Activated T-helper 1 cell treated with anti-CD3 and anti-CD28 coated beads, Interleukin-2, amount 50 U/mL, for 16 hours (primary cell): ENCODE results near the gene APOL2.
"Not testable (repeated sequence)": the region's sequence is repeated elsewhere in the genome, so short reads cannot be mapped to it uniquely, and the experiment has no call there.

Experiments used
- DNase-seq, 2 donors: peaks; one replicate each; pipeline ENCODE4 v3.0.0-alpha.2; 2020; ENCODE audit warnings: low read depth in 1 of 2, low spot score in 1 of 2

Gene APOL2

DNA sequence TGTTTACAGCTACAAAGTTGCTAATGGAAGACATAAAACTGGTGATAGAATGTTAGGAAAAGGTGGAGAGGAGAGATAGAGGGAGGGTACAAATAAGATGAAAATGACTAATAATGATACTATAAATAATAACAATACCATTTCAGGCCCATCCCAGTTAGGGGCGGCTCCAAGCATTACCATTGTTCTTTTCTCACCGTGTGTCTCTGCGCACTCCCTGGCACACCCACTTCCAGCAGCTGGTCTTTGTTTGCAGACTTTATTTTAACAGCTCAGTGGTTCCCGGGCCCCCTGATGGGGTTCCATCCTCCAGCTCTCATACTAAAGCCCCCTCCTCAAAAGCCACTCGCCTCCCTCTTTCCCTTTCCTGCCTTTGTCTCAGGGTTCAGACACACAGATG, 38.3 kb downstream of the APOL2 start:
- not testable (repeated sequence) for DNase-seq

DNA sequence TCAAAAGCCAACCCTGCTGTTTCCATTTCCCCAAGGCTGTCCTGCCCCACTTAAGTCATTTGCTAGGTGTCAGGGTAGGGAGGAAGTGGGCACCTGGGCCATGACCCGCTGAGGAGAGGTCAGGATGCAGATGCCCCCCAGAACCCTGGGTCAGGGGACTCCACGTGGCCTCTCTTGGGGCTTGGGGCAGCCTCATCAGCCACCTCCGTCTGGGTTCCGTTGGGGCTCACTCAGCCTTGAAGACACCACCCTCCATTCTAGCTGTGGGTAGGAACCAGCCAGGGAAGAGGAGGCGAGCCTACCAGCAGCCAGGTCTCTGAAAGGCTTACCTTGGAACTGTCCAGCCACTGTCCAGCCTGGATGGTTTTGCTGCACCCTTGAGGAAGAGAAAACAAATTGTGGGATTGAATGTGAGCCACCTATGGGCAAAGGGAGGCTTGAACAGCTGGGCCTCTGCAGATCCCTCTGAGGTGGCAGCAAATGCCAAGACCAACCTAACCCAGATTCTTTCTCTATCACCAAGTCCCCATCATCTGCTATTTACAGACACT, 40.3 kb downstream of the APOL2 start:
- no peak for DNase-seq

DNA sequence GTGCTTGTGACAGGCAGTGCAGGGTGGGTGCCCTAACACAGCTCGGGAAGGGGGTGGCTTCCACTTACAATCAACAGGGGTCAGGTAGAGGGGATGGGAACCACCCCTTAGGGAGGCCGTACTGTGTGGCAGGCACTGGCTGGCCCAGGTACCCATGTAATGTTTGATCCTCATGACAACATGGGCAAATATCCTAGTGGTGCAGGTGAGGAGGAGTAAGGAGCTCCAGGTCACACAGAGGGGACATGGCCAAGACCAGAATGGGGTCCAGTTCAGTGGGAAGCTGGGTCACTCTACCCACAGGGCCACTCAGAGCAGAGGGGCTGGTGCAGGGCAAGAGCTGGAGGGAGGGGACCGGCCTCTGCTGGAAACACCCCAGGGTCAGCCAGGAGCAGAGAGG, 40.8 kb downstream of the APOL2 start:
- DNase-seq, result no peak

DNA sequence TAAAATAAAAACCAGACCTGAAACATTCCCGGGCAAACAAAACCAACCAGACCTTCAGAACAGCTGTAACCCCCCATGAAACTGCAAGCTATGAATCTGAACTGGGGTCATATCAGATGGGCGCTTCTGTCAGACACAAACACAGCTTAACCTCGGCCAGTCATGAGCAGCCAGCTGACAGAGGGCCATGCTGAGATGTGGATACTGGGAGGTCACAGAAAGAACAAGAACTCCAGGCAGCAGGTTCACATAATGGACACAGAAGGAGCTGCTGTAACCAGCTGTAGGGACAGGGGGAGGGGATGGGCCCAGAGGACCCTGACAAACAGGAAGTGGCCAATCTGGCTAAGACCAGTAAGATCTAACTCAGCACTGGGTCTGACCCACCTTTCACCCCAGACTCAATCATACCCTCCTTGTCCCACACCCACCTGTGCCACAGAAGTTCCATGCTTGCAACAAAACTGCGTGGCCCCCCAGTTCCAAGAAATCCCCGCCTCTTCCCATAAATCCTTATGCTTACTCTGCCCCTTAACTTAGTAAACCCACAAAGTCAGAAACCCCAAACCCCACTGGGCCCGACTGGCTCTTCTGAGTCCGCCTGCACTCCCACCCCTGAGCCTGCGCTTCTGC, 41.7 kb downstream of the APOL2 start:
- no peak for DNase-seq

DNA sequence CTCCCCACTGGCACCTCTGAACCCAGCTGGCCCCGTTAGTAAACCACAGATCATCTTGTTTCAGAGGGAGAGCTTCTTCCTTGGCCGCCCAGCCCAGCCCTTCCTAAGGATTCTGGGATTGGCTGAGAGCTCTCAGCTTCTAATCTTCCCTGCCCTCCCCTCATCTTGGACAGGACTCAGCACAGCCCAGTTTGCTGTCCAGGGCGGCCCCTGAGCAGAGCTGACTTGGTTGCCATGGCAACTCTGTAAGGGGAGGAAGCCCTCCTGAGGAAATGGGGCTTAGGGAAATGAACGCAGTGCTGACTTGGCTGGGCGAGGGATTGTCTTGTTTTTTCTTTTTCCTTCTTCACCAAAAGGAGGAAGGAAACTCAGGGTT, 42.3 kb downstream of the APOL2 start:
- no peak for DNase-seq

DNA sequence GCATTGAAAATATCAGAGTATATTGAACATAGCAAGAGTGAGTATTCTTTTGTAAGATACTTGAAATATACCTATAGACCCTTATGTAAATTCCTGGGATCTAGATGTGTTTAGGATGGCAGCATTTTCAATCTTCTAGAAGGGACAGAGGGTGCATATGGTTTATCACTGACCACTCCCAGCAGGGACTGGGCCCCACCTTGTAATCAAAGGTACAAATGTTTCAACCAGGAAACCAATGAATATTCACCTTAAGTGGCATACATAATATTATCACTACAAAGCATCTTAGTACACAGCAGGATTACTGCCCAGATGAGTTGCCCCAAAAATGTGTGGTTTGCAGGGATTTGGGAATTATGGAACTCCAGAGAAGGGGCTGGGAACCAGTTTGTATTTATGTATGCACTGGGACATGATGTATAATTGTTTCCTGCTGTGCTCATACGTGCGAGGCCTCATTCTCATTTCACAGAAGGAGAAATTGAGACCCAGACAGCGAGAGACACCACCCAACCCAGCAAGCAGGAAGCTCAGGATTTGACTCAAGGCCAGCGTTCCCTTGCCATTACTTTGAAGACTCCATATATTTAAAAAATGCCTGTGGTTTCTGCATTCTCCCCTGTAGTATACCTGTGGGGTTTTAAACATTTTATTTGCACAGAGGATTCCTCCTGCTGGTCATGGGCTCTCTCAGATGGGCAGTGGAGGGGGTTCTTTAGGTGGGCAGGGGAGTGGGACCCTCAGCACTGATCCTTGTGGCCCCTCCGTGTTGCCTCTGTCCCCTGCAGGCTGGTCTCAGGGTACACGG, 42.9 kb downstream of the APOL2 start:
- DNase-seq, result no peak

DNA sequence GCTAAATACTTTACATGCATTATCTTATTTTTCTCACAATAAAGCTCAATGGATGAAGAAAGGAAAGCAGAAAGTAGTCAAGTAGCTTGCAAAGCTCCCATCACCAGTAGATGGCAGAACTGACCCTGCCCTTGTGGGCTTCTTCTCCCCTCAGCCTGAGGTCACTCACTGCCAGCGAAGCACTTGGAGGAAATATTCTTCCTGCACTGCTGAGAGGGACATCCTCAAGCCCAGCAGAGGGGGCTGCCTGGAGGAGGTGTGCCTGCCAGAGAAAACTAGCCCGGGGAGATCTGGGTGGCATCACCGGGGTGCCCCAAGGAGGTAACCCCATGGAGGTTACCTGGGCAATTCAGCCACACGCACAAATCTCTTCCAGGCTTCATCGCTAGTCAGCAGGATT, 44.4 kb downstream of the APOL2 start:
- DNase-seq, result no peak

DNA sequence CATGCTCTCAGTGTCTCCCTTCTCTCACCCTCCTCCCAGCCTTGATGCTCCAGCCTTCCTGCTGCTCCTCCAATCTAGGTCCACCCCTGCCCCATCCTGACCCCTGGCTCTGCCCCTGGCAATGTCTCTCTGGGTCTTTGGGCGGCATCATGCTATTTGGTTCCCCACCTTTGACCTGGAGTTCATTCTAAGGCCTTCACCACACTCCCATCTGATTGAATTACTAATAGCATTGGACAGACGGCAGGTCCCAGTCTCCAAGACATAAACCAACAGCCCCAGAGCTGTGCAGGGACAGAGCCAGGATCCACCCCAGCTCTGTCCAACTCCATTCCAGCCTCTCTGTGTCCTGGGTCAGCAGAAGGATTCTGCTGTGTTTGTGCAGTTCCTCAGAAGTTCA, 44.9 kb downstream of the APOL2 start:
- no peak for DNase-seq

DNA sequence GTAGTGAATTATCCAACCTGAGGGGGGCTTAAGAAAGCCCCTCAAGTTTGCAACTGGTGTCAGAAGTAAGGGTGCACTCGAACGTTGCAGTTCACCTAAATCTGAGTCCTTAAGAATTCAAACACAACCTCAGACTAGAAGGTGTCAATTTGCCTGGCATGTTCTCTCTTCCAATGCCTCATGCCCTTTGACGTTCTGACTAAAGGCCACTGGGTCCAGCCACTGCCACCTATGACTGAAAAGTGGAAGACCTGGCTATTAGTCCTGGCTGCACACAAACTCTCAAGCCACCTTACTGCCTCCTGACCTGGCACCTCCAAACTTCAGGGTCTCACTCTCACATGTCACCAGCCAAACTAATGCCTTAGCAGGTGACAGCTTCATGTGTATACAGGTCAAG, 45.8 kb downstream of the APOL2 start:
- DNase-seq, result no peak

DNA sequence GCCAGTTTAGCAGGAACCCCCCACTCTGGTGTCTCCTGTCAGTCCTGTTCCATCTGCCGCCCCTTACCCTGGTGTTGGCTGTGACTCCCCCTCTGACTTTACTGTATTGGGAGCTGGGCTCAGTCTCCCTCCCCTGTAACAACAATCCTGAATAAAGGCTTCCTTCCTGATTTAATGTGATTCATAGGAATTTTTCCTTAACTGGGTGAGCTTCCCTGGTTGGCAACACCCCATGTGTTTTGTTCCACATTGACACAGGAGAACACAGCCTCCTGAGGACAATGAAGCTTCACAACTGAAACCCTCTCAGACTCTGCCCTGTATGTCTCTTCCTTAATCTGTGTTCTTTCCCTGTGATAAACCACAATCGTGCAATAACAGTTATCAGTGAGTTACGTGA, 46.2 kb downstream of the APOL2 start:
- DNase-seq, result no peak

DNA sequence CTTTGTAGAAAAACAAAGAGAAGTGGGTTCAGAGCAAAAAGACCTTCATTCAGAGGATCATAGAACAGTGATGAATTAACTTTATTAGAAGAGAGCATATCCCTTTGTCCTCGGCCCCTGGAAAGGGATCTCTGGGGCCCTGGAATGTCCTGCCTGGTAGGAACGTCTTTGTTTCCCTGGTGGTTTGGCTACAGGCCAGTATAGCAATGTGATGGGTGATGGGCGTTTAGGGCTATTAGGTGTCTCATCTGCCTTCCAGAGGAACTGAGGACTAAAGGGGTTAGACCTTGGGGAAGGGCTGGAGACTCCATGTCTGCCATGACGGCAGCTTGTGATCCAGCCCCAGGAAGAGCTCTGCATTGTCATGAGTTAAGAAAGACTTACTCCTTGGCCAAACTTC, 46.8 kb downstream of the APOL2 start:
- DNase-seq, result no peak

DNA sequence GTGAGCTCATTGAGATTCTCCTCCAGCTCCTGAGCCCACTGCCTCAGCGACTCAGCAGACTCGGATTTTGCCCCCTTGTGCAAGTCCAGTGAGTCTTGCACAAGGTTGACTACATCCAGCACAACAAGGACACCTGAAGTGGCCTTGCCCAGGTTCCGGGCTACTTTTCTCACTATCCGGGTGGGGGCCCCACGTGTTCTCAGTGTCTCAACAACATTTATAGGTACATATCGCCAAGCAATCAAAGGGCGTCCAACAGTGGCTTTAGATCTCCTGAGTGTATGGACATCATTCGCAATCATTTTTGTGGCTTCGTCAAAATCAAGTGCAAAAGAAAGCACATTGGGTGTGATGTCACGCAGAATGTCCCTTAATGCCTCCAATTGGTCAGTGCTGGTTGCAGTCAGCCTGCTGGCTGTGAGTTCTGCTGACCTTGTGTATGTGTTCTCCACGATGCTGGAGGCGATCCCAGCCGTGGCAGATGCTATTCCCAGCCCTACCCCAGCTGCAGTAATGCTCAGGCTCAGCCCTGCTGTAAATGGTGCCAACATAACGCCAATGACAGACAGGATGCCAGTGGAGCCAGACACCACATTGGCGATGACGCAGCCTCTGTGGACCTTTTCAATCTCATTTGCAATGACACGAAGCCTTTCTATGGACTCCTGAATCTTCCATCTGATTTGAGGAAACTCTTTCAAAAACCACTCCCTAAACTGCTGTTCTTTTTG, 48.1 kb downstream of the APOL2 start:
- DNase-seq, result no peak

DNA sequence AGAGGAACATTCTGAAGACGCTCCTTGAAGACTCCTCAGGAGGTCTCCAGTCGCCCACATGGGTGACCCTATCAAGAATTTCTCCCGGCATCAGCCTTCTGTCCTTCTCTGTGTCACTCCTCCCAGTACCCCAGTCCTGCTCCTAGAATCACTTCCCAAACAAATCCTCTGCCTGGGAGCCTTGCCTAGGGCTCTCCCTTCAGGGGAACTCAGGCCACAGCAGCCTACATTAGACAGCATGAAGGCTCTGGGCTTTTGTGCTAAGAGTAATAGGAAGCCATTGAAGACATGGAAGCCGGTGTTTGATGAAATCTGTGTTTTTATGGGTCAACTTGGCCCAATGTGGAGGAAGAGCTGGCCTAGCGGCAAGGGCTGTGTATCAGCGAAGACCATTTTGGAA, 51.5 kb downstream of the APOL2 start:
- DNase-seq, result not testable (repeated sequence)

DNA sequence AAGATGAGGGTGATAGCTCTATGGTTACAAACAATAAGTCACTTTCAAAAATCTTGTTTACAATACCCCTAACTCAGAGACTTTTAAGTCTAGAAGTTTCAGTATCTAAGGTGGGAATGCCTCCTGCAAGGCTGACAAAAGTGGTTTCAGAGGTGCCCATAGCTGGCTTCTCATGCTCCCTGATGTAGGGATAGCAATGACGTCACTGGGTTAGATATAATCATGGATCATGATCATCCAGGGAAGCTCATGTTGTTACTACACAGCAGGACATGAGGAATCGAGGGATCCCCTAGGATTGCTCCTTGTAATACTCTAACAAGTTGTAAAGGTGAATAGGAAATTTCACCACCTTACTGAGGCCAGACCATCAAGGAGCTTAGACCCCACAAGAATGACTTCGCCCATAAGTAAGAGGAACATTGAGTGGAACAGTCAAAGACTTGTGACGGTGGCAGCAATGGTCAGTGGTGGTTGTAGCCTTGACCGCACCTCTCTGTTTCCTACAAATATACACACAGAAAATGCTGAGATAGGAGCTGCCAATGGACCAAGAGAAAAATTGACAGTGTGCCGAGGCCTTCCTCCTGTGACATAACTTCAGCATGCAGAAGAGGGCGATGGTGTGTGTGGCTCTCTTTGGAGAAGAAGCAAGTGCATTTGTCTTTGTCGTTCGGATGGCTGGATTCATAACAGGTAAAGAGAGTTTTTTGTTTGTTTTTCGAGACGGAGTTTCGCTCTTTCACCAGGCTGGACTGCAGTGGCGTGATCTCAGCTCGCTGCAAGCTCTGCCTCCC, 53.3 kb downstream of the APOL2 start:
- no peak for DNase-seq

DNA sequence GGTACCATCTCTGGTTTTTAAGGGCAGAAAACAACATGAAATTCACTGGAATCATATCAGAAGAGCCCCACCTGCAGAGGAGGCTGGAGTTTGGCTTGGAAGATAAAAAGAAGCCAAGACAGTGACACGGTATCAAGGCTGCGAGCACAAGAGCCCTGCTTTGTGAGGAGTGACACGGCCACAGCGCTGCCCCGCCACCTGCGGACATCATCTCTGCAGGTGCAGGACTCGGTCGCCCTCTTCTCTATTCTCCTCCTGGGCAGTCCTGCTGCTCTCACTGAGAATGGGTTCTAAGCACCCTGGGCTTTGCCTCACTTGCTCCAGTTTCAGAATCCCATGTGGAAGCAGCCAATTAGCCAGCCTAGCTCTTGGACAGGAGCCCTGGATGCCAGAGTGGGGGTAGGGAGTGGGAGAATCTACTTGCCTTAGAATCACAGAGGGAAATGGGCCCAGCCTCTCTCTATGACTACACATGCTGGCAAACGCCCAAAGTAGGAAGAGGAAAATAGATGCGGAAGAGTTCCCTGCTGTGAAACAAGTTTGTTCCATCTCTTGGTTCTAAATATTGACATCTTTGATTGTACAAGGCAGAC, 54.8 kb downstream of the APOL2 start:
- no peak for DNase-seq

DNA sequence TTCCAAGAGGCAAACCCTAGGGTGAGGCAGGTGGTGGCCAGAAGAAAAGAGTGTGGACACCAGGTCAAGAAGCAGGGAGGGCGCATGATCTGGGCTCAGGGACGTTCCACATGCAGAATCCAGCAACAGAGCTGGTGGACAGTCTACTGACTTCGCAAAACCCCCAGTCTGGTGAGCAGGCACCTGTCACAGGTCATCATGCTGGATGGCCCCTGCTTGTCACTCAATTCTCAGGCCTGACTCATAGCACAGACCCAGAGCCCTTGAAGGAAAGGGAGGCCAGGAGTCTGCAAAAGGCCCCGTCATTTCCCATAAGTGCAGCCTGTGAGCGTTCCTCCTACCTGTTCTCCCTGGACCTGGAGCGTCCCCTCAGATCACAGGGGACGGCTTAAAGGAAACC, 55.9 kb downstream of the APOL2 start:
- no peak for DNase-seq

DNA sequence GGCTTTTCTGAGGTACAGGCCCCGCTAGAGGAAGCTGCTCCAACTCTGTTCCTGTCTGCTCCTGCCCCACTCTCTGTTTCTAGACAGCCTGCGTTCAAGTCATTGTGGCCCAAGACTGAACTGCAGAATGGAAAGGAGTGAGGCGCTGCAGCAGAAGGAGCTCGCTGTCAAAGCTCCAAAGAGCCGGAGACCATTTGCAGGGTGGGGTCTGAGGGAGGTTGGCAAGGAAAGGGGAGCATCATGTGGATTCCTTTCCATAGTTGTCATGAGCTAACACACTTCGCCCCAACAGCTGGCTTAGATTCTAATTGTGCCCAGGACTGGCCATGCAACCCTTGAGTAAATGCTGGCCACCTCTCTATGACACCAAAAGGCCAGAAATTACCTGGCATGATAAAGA, 56.5 kb downstream of the APOL2 start:
- DNase-seq, result no peak

DNA sequence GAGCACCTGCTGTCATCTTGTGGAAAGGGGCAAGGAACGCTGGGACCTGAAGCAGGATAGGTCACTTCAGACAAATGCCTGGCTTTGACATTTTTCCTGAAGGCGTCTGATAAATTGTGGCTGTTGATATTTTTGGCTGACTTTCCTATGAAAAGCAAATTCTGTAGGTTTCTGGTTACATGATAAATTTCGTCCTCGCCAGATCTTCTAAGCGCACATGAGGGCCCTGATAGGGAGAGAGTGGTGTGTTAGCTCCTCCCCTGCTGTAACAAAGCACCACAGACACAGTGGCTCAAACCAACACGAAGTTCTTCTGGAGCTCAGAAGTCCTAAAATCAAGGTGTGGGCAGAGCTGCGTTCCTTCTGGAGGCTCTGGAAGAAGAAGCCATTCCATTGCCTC, 57.3 kb downstream of the APOL2 start:
- no peak for DNase-seq

DNA sequence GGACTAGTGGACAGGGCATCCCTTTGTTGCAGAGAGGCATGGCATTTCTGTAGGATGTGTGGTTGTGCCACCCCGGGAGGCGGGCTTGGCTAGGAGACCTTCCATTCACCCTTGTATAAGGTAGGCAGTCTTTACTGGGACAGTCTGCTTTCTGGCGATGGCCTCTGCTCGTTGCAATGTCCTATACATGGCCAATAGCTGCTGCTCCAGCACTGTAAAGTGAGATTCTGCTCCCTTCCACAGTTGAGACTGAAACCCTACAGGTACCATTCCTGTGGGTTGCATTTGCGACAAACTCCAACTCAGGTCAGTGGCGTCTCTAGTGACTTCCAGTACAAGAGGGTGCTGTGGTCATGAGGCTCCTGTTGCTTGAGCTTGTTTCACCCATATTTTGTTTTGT, 58.4 kb downstream of the APOL2 start:
- DNase-seq, result no peak

DNA sequence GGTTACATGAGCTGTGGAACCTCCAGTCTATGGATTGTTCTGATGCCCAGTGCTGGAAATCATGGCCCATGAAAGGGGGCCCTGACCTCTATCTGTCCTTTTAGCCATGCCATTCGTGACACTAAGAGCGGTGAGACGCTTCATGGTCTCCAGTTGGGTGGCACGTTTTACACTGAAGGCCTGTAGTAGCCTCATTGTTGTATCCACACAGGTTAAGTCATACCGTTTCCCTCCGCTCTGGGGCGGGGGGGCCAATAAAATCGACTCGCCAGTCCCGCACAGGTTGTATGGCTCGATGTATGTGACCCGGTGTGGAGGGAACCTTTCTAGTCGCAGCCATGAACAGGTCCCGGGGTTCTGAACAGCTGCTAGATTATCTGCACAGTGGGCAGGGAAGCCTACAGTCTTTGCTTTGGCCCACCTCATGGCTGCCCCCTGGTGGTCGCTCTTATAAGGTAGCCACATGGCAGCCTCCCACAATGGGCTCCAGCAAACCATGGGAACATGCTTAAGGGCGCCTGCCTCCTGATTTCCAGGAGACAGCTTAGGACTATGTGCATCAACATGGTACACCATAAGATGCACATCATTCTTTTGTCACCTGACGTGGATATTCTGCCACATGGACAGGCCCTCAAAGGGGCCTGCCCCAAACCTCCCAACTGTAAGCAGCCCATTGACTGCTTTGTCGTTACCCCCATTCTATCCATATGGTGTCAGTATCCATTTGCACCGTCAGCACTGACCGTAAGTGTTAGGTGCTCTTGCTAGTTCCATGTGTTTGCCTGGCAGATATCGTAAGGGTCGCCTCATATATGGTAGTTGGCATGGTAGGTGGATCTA, 59.1 kb downstream of the APOL2 start:
- DNase-seq, result peak; percentile 70 to 85
